Stomach smooth muscle (tissue), 2 donors: ENCODE data around the gene IL10RB.
A peak's percentile ranks its signal among the peaks of the same experiment; 100 is the strongest.

Source experiments
- H3K27ac ChIP-seq: one replicate; pipeline ENCODE4 v1.7.0; 2013; ENCODE audit warnings: mild to moderate bottlenecking, low read length, inconsistent platforms
- H3K27me3 ChIP-seq, 2 donors: one replicate each; pipeline ENCODE4 v1.7.0; 2013; ENCODE audit warnings: low read length in 2 of 2; ENCODE audit not compliant: insufficient read depth in 2 of 2, control insufficient read depth in 1 of 2
- H3K36me3 ChIP-seq, 2 donors: one replicate each; pipeline ENCODE4 v1.7.0; 2013; ENCODE audit warnings: low read length in 2 of 2; ENCODE audit not compliant: control insufficient read depth in 2 of 2, insufficient read depth in 2 of 2
- H3K4me1 ChIP-seq: one replicate; pipeline ENCODE4 v1.7.0; 2013; ENCODE audit warnings: low read length; ENCODE audit not compliant: control insufficient read depth, insufficient read depth
- H3K4me3 ChIP-seq, 2 donors: one replicate each; pipeline ENCODE4 v1.7.0; 2013; ENCODE audit warnings: low read length in 2 of 2
- H3K9ac ChIP-seq, 2 donors: one replicate each; pipeline ENCODE4 v1.7.0; 2013; ENCODE audit warnings: low read length in 2 of 2, mild to moderate bottlenecking in 1 of 2
- H3K9me3 ChIP-seq, 2 donors: one replicate each; pipeline ENCODE4 v1.7.0; 2013; ENCODE audit warnings: low read length in 2 of 2; ENCODE audit not compliant: control insufficient read depth in 2 of 2
- donor health status: healthy.
- donor health status: Pancreatic carcinoma.

IL10RB gene

GRCh38 chr21:33255404-33255803 is 10.8 kb upstream of the IL10RB start:
- H3K9ac ChIP-seq, result no peak overlapping the region
- no peak overlapping the region for H3K4me3 ChIP-seq
- H3K36me3 ChIP-seq, result peaks cover 32 to 33% of the 10 kb centered on the region in 2 donors
- H3K9me3 ChIP-seq, result peaks cover 0 to 3% of the 10 kb centered on the region in 2 donors
- H3K27me3 ChIP-seq, result no peaks in the 10 kb centered on the region
- H3K4me1 ChIP-seq, result no peaks in the 10 kb centered on the region
- no peak overlapping the region for H3K27ac ChIP-seq

DNA sequence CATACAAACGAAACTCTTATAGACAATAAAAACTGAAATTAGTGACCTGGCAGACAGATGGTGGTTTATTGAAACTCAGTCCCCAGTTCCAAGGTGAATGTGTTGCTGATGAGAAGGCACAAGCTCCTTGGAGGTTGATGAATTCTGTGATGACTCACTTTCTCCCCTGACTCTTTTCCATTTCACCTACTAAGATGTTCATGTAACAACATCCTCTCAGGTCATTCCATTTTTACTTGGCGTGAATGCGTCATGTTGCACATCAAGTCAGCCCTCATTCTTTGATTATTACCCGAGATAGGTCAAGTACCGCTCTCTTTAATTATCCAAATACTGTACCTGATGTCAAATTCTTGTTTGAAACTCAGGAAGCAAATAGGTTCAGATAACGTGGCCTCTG is 10.1 kb upstream of the IL10RB start:
- H3K36me3 ChIP-seq, result peaks cover 29 to 30% of the 10 kb centered on the region in 2 donors
- no peaks in the 10 kb centered on the region for H3K27me3 ChIP-seq
- no peaks in the 10 kb centered on the region for H3K4me1 ChIP-seq
- H3K27ac ChIP-seq, result no peak overlapping the region
- no peak overlapping the region for H3K9ac ChIP-seq
- H3K4me3 ChIP-seq, result no peak overlapping the region
- peaks cover 0 to 3% of the 10 kb centered on the region in 2 donors for H3K9me3 ChIP-seq

- Histone ChIP-seq H3K9me3 (peaks cover 0 to 3% of the 10 kb centered on the region in 2 donors), H3K9ac (no peak overlapping the region), H3K27me3 (no peaks in the 10 kb centered on the region), H3K4me3 (no peak overlapping the region), H3K4me1 (no peaks in the 10 kb centered on the region), H3K27ac (no peak overlapping the region), H3K36me3 (peaks cover 26 to 27% of the 10 kb centered on the region in 2 donors)
Measured at GRCh38 chr21:33257094-33257803, 8.9 kb upstream of the IL10RB start.

DNA sequence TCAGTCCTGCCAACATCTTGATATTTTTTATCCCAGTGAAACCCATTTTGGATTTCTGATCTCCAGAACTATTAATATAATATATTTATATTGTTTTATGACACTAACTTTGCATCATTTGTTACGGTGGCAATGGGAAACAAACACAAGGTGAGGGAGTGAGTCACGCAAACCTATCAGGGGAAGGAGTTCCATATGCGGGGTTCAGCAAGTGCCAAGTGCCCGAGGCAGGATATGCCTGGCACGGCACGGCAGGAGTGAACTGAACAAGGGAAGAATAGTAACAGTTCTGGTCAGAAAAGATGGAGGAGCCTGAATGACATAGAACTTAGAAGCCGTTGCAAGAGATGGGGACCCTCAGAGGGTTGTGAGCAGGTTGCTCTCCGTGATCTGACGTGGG is 7.7 kb upstream of the IL10RB start:
- Histone ChIP-seq H3K27ac (no peak overlapping the region), H3K36me3 (peaks cover 18 to 29% of the 10 kb centered on the region in 2 donors)

GRCh38 chr21:33259428-33259827 is 6.7 kb upstream of the IL10RB start:
- Histone ChIP-seq H3K27ac (no peak overlapping the region), H3K9ac (no peak overlapping the region), H3K4me3 (no peak overlapping the region), H3K9me3 (peaks cover 0 to 3% of the 10 kb centered on the region in 2 donors), H3K4me1 (no peaks in the 10 kb centered on the region), H3K36me3 (peaks cover 18 to 24% of the 10 kb centered on the region in 2 donors), H3K27me3 (no peaks in the 10 kb centered on the region)

More for the DNA sequence above, 7.7 kb upstream of the IL10RB start:
- no peak overlapping the region for H3K9ac ChIP-seq
- no peaks in the 10 kb centered on the region for H3K4me1 ChIP-seq
- H3K4me3 ChIP-seq, result no peak overlapping the region
- peaks cover 0 to 3% of the 10 kb centered on the region in 2 donors for H3K9me3 ChIP-seq
- no peaks in the 10 kb centered on the region for H3K27me3 ChIP-seq

DNA sequence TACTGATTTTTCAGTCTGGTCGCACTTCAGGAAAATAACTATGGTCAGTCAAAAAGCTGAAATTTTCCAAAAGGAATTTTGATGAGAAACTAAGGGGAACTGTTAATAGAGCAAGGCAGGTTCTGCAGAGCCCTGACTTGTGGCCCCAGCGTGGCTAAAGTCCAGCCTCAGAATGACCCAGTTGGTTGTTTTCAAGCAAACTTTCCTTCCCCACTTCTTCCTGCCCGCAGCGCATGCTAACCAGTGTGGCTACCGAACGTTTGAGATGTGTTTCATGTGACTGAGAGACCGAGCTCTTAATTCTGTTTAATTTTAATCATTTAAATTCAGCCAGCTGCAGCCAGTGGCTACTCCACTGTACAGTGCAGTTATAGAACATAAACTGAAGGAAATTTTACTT is 6.2 kb upstream of the IL10RB start:
- Histone ChIP-seq H3K4me3 (no peak overlapping the region), H3K27me3 (no peaks in the 10 kb centered on the region), H3K4me1 (no peaks in the 10 kb centered on the region), H3K9ac (no peak overlapping the region), H3K36me3 (peaks cover 18 to 24% of the 10 kb centered on the region in 2 donors), H3K27ac (no peak overlapping the region), H3K9me3 (peaks cover 0 to 3% of the 10 kb centered on the region in 2 donors)

- Histone ChIP-seq H3K4me1 (peaks cover 10% of the 10 kb centered on the region), H3K27ac (no peak overlapping the region), H3K9me3 (peaks cover 0 to 3% of the 10 kb centered on the region in 2 donors), H3K4me3 (no peak overlapping the region), H3K36me3 (peaks cover 12 to 16% of the 10 kb centered on the region in 2 donors), H3K9ac (no peak overlapping the region), H3K27me3 (no peaks in the 10 kb centered on the region)
Measured at GRCh38 chr21:33261635-33262034, 4.5 kb upstream of the IL10RB start.

DNA sequence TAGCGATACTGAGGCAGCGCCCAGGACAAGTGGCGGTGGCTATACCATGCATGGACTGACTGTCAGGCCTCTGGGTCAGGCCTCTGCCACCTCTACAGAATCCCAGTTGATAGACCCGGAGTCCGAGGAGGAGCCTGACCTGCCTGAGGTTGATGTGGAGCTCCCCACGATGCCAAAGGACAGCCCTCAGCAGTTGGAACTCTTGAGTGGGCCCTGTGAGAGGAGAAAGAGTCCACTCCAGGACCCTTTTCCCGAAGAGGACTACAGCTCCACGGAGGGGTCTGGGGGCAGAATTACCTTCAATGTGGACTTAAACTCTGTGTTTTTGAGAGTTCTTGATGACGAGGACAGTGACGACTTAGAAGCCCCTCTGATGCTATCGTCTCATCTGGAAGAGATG is 3.2 kb upstream of the IL10RB start:
- Histone ChIP-seq H3K27ac (no peak overlapping the region), H3K27me3 (no peaks in the 10 kb centered on the region), H3K9me3 (peaks cover 0 to 3% of the 10 kb centered on the region in 2 donors), H3K9ac (no peak overlapping the region), H3K36me3 (peaks cover 3 to 7% of the 10 kb centered on the region in 2 donors), H3K4me3 (no peak overlapping the region), H3K4me1 (peaks cover 18% of the 10 kb centered on the region)

GRCh38 chr21:33264561-33264960 is 1.6 kb upstream of the IL10RB start:
- no peak overlapping the region for H3K9ac ChIP-seq

DNA sequence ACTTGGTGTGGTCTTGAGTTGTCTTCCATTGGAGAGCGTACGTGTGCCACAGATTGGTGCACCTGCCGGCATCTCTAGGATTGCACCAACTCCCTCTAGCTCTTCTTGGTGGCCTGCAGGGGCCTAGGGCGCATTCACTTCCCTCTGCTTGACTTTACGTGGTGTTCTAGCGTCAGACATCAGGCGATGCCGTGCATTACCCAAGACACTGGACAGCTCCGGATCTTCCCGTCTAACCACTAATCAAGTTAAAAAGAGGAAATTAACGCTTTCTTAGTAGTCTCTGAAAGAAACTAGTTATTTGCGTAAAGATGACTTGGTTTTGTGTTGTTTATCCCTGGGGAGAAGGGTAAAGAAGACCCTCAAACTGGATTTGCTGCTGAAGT is 510 bp upstream of the IL10RB start:
- peaks cover 18% of the 10 kb centered on the region for H3K4me1 ChIP-seq
- H3K9ac ChIP-seq, result peak overlapping the region; percentile 46 to 62
- peaks cover 7 to 12% of the 10 kb centered on the region in 2 donors for H3K36me3 ChIP-seq

More at GRCh38 chr21:33264561-33264960, 1.6 kb upstream of the IL10RB start:
- Histone ChIP-seq H3K27ac (no peak overlapping the region), H3K27me3 (no peaks in the 10 kb centered on the region), H3K4me1 (peaks cover 18% of the 10 kb centered on the region), H3K36me3 (peaks cover 7 to 12% of the 10 kb centered on the region in 2 donors), H3K4me3 (no peak overlapping the region), H3K9me3 (no peaks in the 10 kb centered on the region)

DNA sequence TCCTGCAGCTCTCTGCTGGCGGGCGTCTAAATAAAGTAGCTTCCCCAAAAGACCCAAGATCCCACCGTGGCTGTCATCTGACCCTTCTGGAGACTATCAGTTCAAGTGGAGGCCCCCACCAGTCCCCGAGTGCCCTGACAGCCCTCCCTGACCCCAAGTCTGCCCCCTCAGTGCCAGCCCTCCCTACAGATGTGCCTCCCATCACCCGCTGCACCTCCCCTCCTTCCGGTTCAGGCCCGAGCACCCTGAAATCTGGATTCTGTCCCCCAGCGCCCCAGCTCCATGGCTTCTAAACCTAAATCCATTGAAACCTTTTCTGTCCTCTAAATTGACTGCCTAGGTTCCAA is 595 bp downstream of the IL10RB start:
- Histone ChIP-seq H3K4me1 (peaks cover 18% of the 10 kb centered on the region), H3K9me3 (no peaks in the 10 kb centered on the region), H3K27ac (peak overlapping the region; percentile 70), H3K9ac (peak overlapping the region; percentile 79 to 86), H3K36me3 (peaks cover 7 to 12% of the 10 kb centered on the region in 2 donors), H3K4me3 (peak overlapping the region; percentile 84 to 85), H3K27me3 (no peaks in the 10 kb centered on the region)

More for the DNA sequence above, 510 bp upstream of the IL10RB start:
- Histone ChIP-seq H3K4me3 (peak overlapping the region; percentile 84 to 85), H3K9me3 (no peaks in the 10 kb centered on the region), H3K27ac (no peak overlapping the region), H3K27me3 (no peaks in the 10 kb centered on the region)
